K562 (cell line): ENCODE results near the gene TRABD2B. TPM values are rescaled to one million over a fixed set of nuclear protein-coding genes. Genes with fewer than 3 reads are reported as not detected.

Source experiments
- ATAC-seq: fragments of 200-7000 bp; cut with Tn5 transposase; 3 replicates; pipeline ENCODE4 v1.9.1; 2020; ENCODE audit warnings: moderate library complexity
- BruUV-seq: library from RNA; stranded (reverse); fragments of 400-500 nt; replicated peaks from 2 replicates; lab custom pipeline; 2021; lab: Mats Ljungman, UMichigan
- CTCF ChIA-PET: fragments of 300-600 bp; formaldehyde crosslinking; extraction: SDS; loops from one replicate; lab custom pipeline; 2021; ENCODE audit warnings: low intra/inter-chr PET ratio; lab: Yijun Ruan, JAX
- POLR2A ChIA-PET: fragments of 300-600, 350-650 bp; sonication (Branson Sonifier 250); formaldehyde crosslinking; extraction: SDS; loops from one replicate; lab custom pipeline; 2021; ENCODE audit warnings: antibody characterized with exemption, inconsistent platforms; lab: Yijun Ruan, JAX
- DNase-seq, 4 experiments: peaks; one replicate each; pipeline versions ENCODE4 v3.0.0 to v3.0.0-alpha.2; 2011 to 2018; ENCODE audit warnings: low spot score in 3 of 4, mixed read lengths in 3 of 4; ENCODE audit errors: extremely low read depth in 1 of 4
- FAIRE-seq: peaks from 2 replicates; lab custom pipeline; 2011; peaks lifted over from hg19 to GRCh38; lab: Jason Lieb, UNC
- H2AFZ ChIP-seq: 2 replicates; pipeline ENCODE4 v1.6.0; 2011; ENCODE audit warnings: low read depth, low read length, control low read depth, inconsistent platforms
- H3K27ac ChIP-seq: fragments of 200-600 bp; 3 replicates; pipeline ENCODE4 v1.8.0; 2011; ENCODE audit warnings: low read depth, mild to moderate bottlenecking, control low read depth, inconsistent platforms, low read length, moderate library complexity, mixed read lengths; ENCODE audit errors: extremely low read depth
- H3K27me3 ChIP-seq, 2 experiments: fragments of 300-600 bp in 1 of 2; 2 replicates in 1 of 2; 3 replicates in 1 of 2; pipeline versions ENCODE4 v1.6.0 to v1.8.0; 2011; ENCODE audit warnings: inconsistent platforms in 2 of 2, low read length in 2 of 2, mild to moderate bottlenecking in 1 of 2, mixed read lengths in 1 of 2, moderate library complexity in 1 of 2; ENCODE audit not compliant: control insufficient read depth in 2 of 2, insufficient read depth in 2 of 2
- H3K36me3 ChIP-seq: fragments of 300-600 bp; 3 replicates; pipeline ENCODE4 v1.8.0; 2011; ENCODE audit warnings: mild to moderate bottlenecking, low read length, inconsistent platforms; ENCODE audit not compliant: control insufficient read depth, insufficient read depth
- H3K4me1 ChIP-seq, 2 experiments: fragments of 200-600 bp in 1 of 2; replicated peaks in 1 of 2; 2 replicates in 1 of 2; 3 replicates in 1 of 2; pipeline versions ENCODE4 v1.5.1 to v1.8.0; 2011; ENCODE audit warnings: inconsistent platforms in 2 of 2, low read length in 2 of 2, mild to moderate bottlenecking in 1 of 2, mixed read lengths in 1 of 2, moderate library complexity in 1 of 2; ENCODE audit not compliant: control insufficient read depth in 2 of 2, insufficient read depth in 2 of 2
- H3K4me2 ChIP-seq: 2 replicates; pipeline ENCODE4 v1.6.1; 2011; ENCODE audit warnings: low read length, control low read depth, inconsistent platforms, mixed read lengths; ENCODE audit not compliant: insufficient read depth
- H3K4me3 ChIP-seq: fragments of 200-600 bp; sonication (generic), shearing (Covaris generic); 2 replicates; pipeline ENCODE4 v1.5.1; 2016; ENCODE audit warnings: control low read depth, inconsistent platforms
- H3K79me2 ChIP-seq: fragments of 200-600 bp; 3 replicates; pipeline ENCODE4 v1.8.0; 2011; ENCODE audit warnings: low read length, inconsistent platforms; ENCODE audit not compliant: control insufficient read depth, insufficient read depth
- H3K9ac ChIP-seq, 2 experiments: 2 replicates each; pipeline versions ENCODE4 v1.6.0 to v1.6.1; 2011; ENCODE audit warnings: low read depth in 2 of 2, low read length in 2 of 2, control low read depth in 1 of 2, inconsistent platforms in 1 of 2, mild to moderate bottlenecking in 1 of 2, mixed read lengths in 1 of 2; ENCODE audit not compliant: insufficient read depth in 1 of 2
- H3K9me1 ChIP-seq: one replicate; pipeline ENCODE4 v1.6.0; 2011; ENCODE audit warnings: inconsistent platforms, mild to moderate bottlenecking, low read length, moderate library complexity; ENCODE audit not compliant: control insufficient read depth, insufficient read depth
- H3K9me3 ChIP-seq: replicated peaks from 2 replicates; pipeline ENCODE4 v1.5.1; 2011; ENCODE audit warnings: low read depth, low read length, inconsistent platforms; ENCODE audit not compliant: control insufficient read depth, insufficient read depth
- H4K20me1 ChIP-seq: replicated peaks from 2 replicates; pipeline ENCODE4 v1.6.1; 2011; ENCODE audit warnings: low read length, inconsistent platforms, mixed read lengths; ENCODE audit not compliant: control insufficient read depth, insufficient read depth
- CBX2 ChIP-seq: fragments of 200-600 bp; sonication (generic); IDR thresholded peaks from one replicate; pipeline ENCODE4 v1.6.1; 2012; ENCODE audit warnings: mild to moderate bottlenecking, low read length, inconsistent platforms; ENCODE audit not compliant: insufficient read depth, poor library complexity, severe bottlenecking
- CREM ChIP-seq: IDR thresholded peaks from 2 replicates; pipeline ENCODE4 v1.6.1; 2014; ENCODE audit warnings: antibody characterized with exemption, low read depth
- EP300 ChIP-seq: IDR thresholded peaks from 2 replicates; pipeline ENCODE4 v1.6.1; 2012; ENCODE audit warnings: low read length, improper control_type of control experiment
- HDAC3 ChIP-seq: fragments of 450-650 bp; IDR thresholded peaks from 2 replicates; pipeline ENCODE4 v1.6.1; 2018; ENCODE audit warnings: borderline replicate concordance, mild to moderate bottlenecking, moderate library complexity; ENCODE audit not compliant: partially characterized antibody
- IRF1 ChIP-seq: sonication (generic); formaldehyde crosslinking; IDR thresholded peaks from 2 replicates; pipeline ENCODE4 v1.8.0; 2022; ENCODE audit warnings: missing genetic modification reagents, mild to moderate bottlenecking, borderline replicate concordance
- IRF2 ChIP-seq: sonication (generic); formaldehyde crosslinking; IDR thresholded peaks from 2 replicates; pipeline ENCODE4 v1.8.1; 2022; ENCODE audit warnings: mild to moderate bottlenecking, missing genetic modification reagents
- POU5F1 ChIP-seq: fragments of 150-350 bp; IDR thresholded peaks from 2 replicates; pipeline ENCODE4 v1.6.1; 2014; ENCODE audit warnings: borderline replicate concordance, low read length, low read depth, mild to moderate bottlenecking; ENCODE audit not compliant: partially characterized antibody
- PREB ChIP-seq: sonication (generic); formaldehyde crosslinking; IDR thresholded peaks from 2 replicates; pipeline ENCODE4 v1.8.1; 2023; ENCODE audit warnings: mild to moderate bottlenecking, missing genetic modification reagents
- RFX7 ChIP-seq: fragments of 250-450 bp; sonication (Bioruptor Pico); IDR thresholded peaks from 2 replicates; pipeline ENCODE4 v1.5.1; 2021; ENCODE audit warnings: mild to moderate bottlenecking
- SNAPC5 ChIP-seq: fragments of 250-450 bp; sonication (Bioruptor Pico); IDR thresholded peaks from 2 replicates; pipeline ENCODE4 v1.8.0; 2021; ENCODE audit warnings: moderate library complexity, mild to moderate bottlenecking, inconsistent platforms
- U2AF1 ChIP-seq: fragments of 200-400 bp; formaldehyde crosslinking; optimal IDR thresholded peaks from 2 replicates; pipeline ENCODE3; 2017; ENCODE audit warnings: mild to moderate bottlenecking, low read depth, low read length, moderate library complexity
- ZFX ChIP-seq: sonication (generic); formaldehyde crosslinking; IDR thresholded peaks from 2 replicates; pipeline ENCODE4 v1.8.0; 2022; ENCODE audit warnings: mild to moderate bottlenecking, missing genetic modification reagents, moderate library complexity
- ZKSCAN3 ChIP-seq: fragments of 250-450 bp; sonication (Bioruptor Pico); IDR thresholded peaks from 2 replicates; pipeline ENCODE4 v1.4.0; 2020
- ZNF124 ChIP-seq: sonication (generic); formaldehyde crosslinking; IDR thresholded peaks from 2 replicates; pipeline ENCODE4 v1.8.1; 2022; ENCODE audit warnings: missing genetic modification reagents
- ZNF347 ChIP-seq: fragments of 450-650 bp; formaldehyde crosslinking; IDR thresholded peaks from 2 replicates; pipeline ENCODE4 v1.4.0; 2020; ENCODE audit warnings: low read depth, mild to moderate bottlenecking, moderate library complexity
- ZNF592 ChIP-seq: fragments of 450-650 bp; IDR thresholded peaks from 2 replicates; pipeline ENCODE4 v1.6.1; 2017; ENCODE audit warnings: antibody characterized with exemption, mild to moderate bottlenecking
- WGBS: fragments of 100-300 bp; shearing (Covaris generic); methylation state at CpG from one replicate; pipeline ENCODE4 v1.1.6; 2016; ENCODE audit warnings: low coverage, mixed read lengths; ENCODE audit not compliant: insufficient coverage; ENCODE audit errors: missing lambda C conversion rate; 5-methylcytosine and 5-hydroxymethylcytosine counted together
- in situ Hi-C: fragments of 300-500 bp; cut with MboI; formaldehyde crosslinking; loops from 4 replicates; pipeline ENCODE4 v1.15.0; 2018; ENCODE audit warnings: inconsistent platforms, mixed read lengths
- intact Hi-C: fragments of 100-400 bp; cut with micrococcal nuclease; formaldehyde crosslinking; loops from 2 replicates; pipeline ENCODE4 v1.14.2; 2022
- polyA plus RNA-seq, 8 experiments: library from polyadenylated mRNA; depleted of rRNA in 4 of 8; stranded (reverse) in 5 of 8; unstranded in 3 of 8; fragments of >200 nt; fragmentation: Nextera tagmentation in 2 of 8; fragmentation: Illumina TruSeq in 1 of 8; extraction: Ambion mirVana in 2 of 8; extraction: Trizol in 1 of 8; gene quantifications; 2 replicates each; pipeline versions ENCODE4 v1.2.1 to v1.2.3, GENCODE V29; 2011 to 2014; ENCODE audit warnings: inconsistent platforms in 1 of 8, missing spikeins in 1 of 8
- total RNA-seq, 7 experiments: library from RNA; depleted of rRNA in 6 of 7; stranded (reverse); fragments of >200 nt in 6 of 7; fragmentation: Illumina TruSeq in 2 of 7; extraction: Trizol in 2 of 7; gene quantifications; 2 replicates each; pipeline versions ENCODE4 v1.2.1 to v1.2.3, GENCODE V29; 2011 to 2021; ENCODE audit warnings: low replicate concordance in 1 of 7

The TRABD2B gene
- total and polyA plus RNA-seq, 9 of the 15 experiments (the other 6 are each of a cell fraction or from before 2014, with no cell fraction given) = not detected

- TF ChIP-seq ZNF592 (no peak), HDAC3 (no peak), CREM (no peak), ZNF124 (no peak), ZNF347 (CRISPR knock-in tag) (no peak)
Measured at GRCh38 chr1:47965816-47966215, 31.4 kb downstream of the TRABD2B start (continued).

- DNase-seq (no peak), FAIRE-seq (no peak), ATAC-seq (no peak)
- POLR2A ChIA-PET = no interaction called here
- Histone ChIP-seq H3K4me3 (no peak overlapping the region), H3K9me3 (no peaks in the 10 kb centered on the region), H3K27me3 (no peaks in the 10 kb centered on the region), H2AFZ (no peak overlapping the region), H3K4me2 (no peak overlapping the region), H3K9me1 (no peaks in the 10 kb centered on the region), H3K27ac (no peak overlapping the region), H4K20me1 (no peaks in the 10 kb centered on the region; the same call in 1 of the 2 replicates), H3K36me3 (no peaks in the 10 kb centered on the region), H3K9ac (no peak overlapping the region), H3K79me2 (no peaks in the 10 kb centered on the region), H3K4me1 (no peaks in the 10 kb centered on the region)
- TF ChIP-seq POU5F1 (no peak), PREB (CRISPR knock-in tag) (no peak), EP300 (no peak), IRF2 (no peak), U2AF1 (no peak), CBX2 (no peak), ZFX (no peak), RFX7 (CRISPR knock-in tag) (no peak), SNAPC5 (CRISPR knock-in tag) (no peak), IRF1 (CRISPR knock-in tag) (no peak), ZKSCAN3 (CRISPR knock-in tag) (no peak)
- BruUV-seq = no TSS peak
- intact Hi-C loops = no loop called here
- CTCF ChIA-PET = no interaction called here
- 1% methylated on average over 5 of the region's 5 CpGs for WGBS
- in situ Hi-C loops = no loop called here
Measured at GRCh38 chr1:47964636-47965035, 32.5 kb downstream of the TRABD2B start.
